Smooth muscle cell (in vitro differentiated cells): Measurements from ENCODE around the gene ADGRE1. TPM values are rescaled to one million over a fixed set of nuclear protein-coding genes. Genes with fewer than 3 reads are reported as not detected.
"Not testable (repeated sequence)": the region's sequence is repeated elsewhere in the genome, so short reads cannot be mapped to it uniquely, and the experiment has no call there.

Source experiments
- DNase-seq: peaks from one replicate; lab custom pipeline; 2025; ENCODE audit not compliant: unreplicated experiment; lab: John Stamatoyannopoulos, UW
- H2AFZ ChIP-seq: fragments of 200-600 bp; sonication (generic); 2 replicates; pipeline ENCODE4 v1.6.0; 2016; ENCODE audit warnings: antibody characterized with exemption, low read depth, mild to moderate bottlenecking
- H3F3A ChIP-seq: fragments of 200-600 bp; sonication (generic); 2 replicates; pipeline ENCODE4 v1.6.0; 2017; ENCODE audit warnings: antibody characterized with exemption, low read depth
- H3K27ac ChIP-seq: fragments of 200-600 bp; sonication (generic); 2 replicates; pipeline ENCODE4 v1.5.1; 2016; ENCODE audit warnings: low read depth, mild to moderate bottlenecking
- H3K27me3 ChIP-seq: fragments of 200-600 bp; sonication (generic); 2 replicates; pipeline ENCODE4 v1.6.1; 2016; ENCODE audit warnings: low read depth, mild to moderate bottlenecking
- H3K36me3 ChIP-seq: fragments of 200-600 bp; sonication (generic); 2 replicates; pipeline ENCODE4 v1.5.1; 2016; ENCODE audit warnings: low read depth
- H3K4me1 ChIP-seq: fragments of 200-600 bp; sonication (generic); 2 replicates; pipeline ENCODE4 v1.5.1; 2016; ENCODE audit warnings: low read depth
- H3K4me2 ChIP-seq: fragments of 200-600 bp; sonication (generic); 2 replicates; pipeline ENCODE4 v1.6.0; 2016; ENCODE audit warnings: mild to moderate bottlenecking
- H3K4me3 ChIP-seq: fragments of 200-600 bp; sonication (generic); 2 replicates; pipeline ENCODE4 v1.5.1; 2016; ENCODE audit warnings: mild to moderate bottlenecking
- H3K79me2 ChIP-seq: fragments of 200-600 bp; sonication (generic); 2 replicates; pipeline ENCODE4 v1.6.0; 2016; ENCODE audit warnings: low read depth, mild to moderate bottlenecking
- H3K9ac ChIP-seq: fragments of 200-600 bp; sonication (generic); 2 replicates; pipeline ENCODE4 v1.6.0; 2016; ENCODE audit warnings: low read depth
- H3K9me3 ChIP-seq: fragments of 200-600 bp; sonication (generic); replicated peaks from 2 replicates; pipeline ENCODE4 v1.5.1; 2016; ENCODE audit warnings: low read depth
- H4K20me1 ChIP-seq: fragments of 200-600 bp; sonication (generic); 2 replicates; pipeline ENCODE4 v1.6.0; 2016; ENCODE audit warnings: low read depth
- CTCF ChIP-seq: fragments of 200-600 bp; sonication (generic); IDR thresholded peaks from 2 replicates; pipeline ENCODE4 v1.5.1; 2017; ENCODE audit warnings: borderline replicate concordance, mild to moderate bottlenecking, antibody characterized with exemption; ENCODE audit not compliant: insufficient read depth, poor library complexity, severe bottlenecking
- WGBS: methylation state at CpG from one replicate; pipeline ENCODE4 v1.1.7; 2016; ENCODE audit warnings: low lambda C conversion rate; 5-methylcytosine and 5-hydroxymethylcytosine counted together
- polyA plus RNA-seq: library from polyadenylated mRNA; unstranded; fragments of >200 nt; fragmentation: Nextera tagmentation; extraction: Ambion mirVana; gene quantifications from 2 replicates; pipeline ENCODE4 v1.2.1, GENCODE V29; 2016
- total RNA-seq: library from RNA; depleted of rRNA; stranded (reverse); fragments of >200 nt; gene quantifications from 2 replicates; pipeline ENCODE4 v1.2.3, GENCODE V29; 2014

The ADGRE1 gene
- total and polyA plus RNA-seq, 2 experiments from 2014 or later, result not detected

GRCh38 chr19:6866741-6867151, 20.6 kb upstream of the ADGRE1 start:
- no peak overlapping the region for H3K9ac ChIP-seq
- no peak for TF ChIP-seq CTCF
- no peaks in the 10 kb centered on the region for H3K36me3 ChIP-seq
- no peaks in the 10 kb centered on the region for H3K27me3 ChIP-seq
- H3F3A ChIP-seq, result no peaks in the 10 kb centered on the region
- no peaks in the 10 kb centered on the region for H3K79me2 ChIP-seq
- H3K4me1 ChIP-seq, result no peaks in the 10 kb centered on the region
- H3K9me3 ChIP-seq, result no peaks in the 10 kb centered on the region
- no peak overlapping the region for H2AFZ ChIP-seq
- H4K20me1 ChIP-seq, result no peaks in the 10 kb centered on the region
- no peak overlapping the region for H3K27ac ChIP-seq
- DNase-seq, result no peak
- WGBS, result 81% methylated on average over 6 of the region's 6 CpGs
- no peak overlapping the region for H3K4me2 ChIP-seq
- H3K4me3 ChIP-seq, result no peak overlapping the region

GRCh38 chr19:6868351-6868750, 19.0 kb upstream of the ADGRE1 start:
- Histone ChIP-seq H2AFZ (no peak overlapping the region), H3K27ac (no peak overlapping the region), H3K79me2 (no peaks in the 10 kb centered on the region), H3K4me3 (no peak overlapping the region), H3K27me3 (no peaks in the 10 kb centered on the region), H3K36me3 (no peaks in the 10 kb centered on the region), H3F3A (no peaks in the 10 kb centered on the region), H3K9me3 (no peaks in the 10 kb centered on the region), H4K20me1 (no peaks in the 10 kb centered on the region), H3K9ac (no peak overlapping the region), H3K4me2 (no peak overlapping the region), H3K4me1 (no peaks in the 10 kb centered on the region)
- 61% methylated on average over 4 of the region's 4 CpGs for WGBS
- DNase-seq, result no peak
- TF ChIP-seq CTCF, result no peak

GRCh38 chr19:6869151-6869882, 18.1 kb upstream of the ADGRE1 start:
- not testable (repeated sequence) for H3F3A ChIP-seq, H3K36me3 ChIP-seq, H3K4me3 ChIP-seq, DNase-seq, H3K4me2 ChIP-seq, H3K9ac ChIP-seq, H2AFZ ChIP-seq, H3K9me3 ChIP-seq, H3K27me3 ChIP-seq, H4K20me1 ChIP-seq, H3K79me2 ChIP-seq, H3K4me1 ChIP-seq, H3K27ac ChIP-seq
- WGBS, result 89% methylated on average over 22 of the region's 22 CpGs

- H3K27ac ChIP-seq, result no peak overlapping the region
- H3K79me2 ChIP-seq, result no peaks in the 10 kb centered on the region
- no peaks in the 10 kb centered on the region for H4K20me1 ChIP-seq
- TF ChIP-seq CTCF, result no peak
- H3F3A ChIP-seq, result no peaks in the 10 kb centered on the region
- no peaks in the 10 kb centered on the region for H3K36me3 ChIP-seq
- no peak overlapping the region for H3K4me2 ChIP-seq
- no peak for DNase-seq
- WGBS, result 74% methylated on average over 10 of the region's 10 CpGs
- no peak overlapping the region for H3K9ac ChIP-seq
- no peak overlapping the region for H3K4me3 ChIP-seq
- H3K4me1 ChIP-seq, result no peaks in the 10 kb centered on the region
- no peaks in the 10 kb centered on the region for H3K27me3 ChIP-seq
- no peak overlapping the region for H2AFZ ChIP-seq
- no peaks in the 10 kb centered on the region for H3K9me3 ChIP-seq
Measured at GRCh38 chr19:6873708-6874431, 13.5 kb upstream of the ADGRE1 start.
